ENCODE measurements around the gene GPBAR1. TPM values are rescaled to one million over a fixed set of nuclear protein-coding genes. Genes with fewer than 3 reads are reported as not detected.

Gene GPBAR1
- total and polyA plus RNA-seq, 2 donors (not counting 1 experiment from before 2014, with no cell fraction given), result 0.66 to 0.81 TPM

GRCh38 chr2:218262631-218263586 is 2.1 kb downstream of the GPBAR1 start:
- Histone ChIP-seq H3K9ac (ENCODE audit: low read length) (no peak overlapping the region), H3K4me1 (ENCODE audit: control insufficient read depth in 2 of 2, insufficient read depth in 2 of 2, low read length in 2 of 2) (peaks cover 38 to 57% of the 10 kb centered on the region in 2 donors), H3K36me3 (replicated peaks in 1 of 2; ENCODE audit: control extremely low read depth in 1 of 2, control insufficient read depth in 1 of 2, extremely low read depth in 1 of 2, insufficient read depth in 2 of 2, low read length in 1 of 2) (peaks cover 0 to 51% of the 10 kb centered on the region in 2 experiments), H4K20me1 (ENCODE audit: control insufficient read depth, insufficient read depth, low read length, poor library complexity, severe bottlenecking) (peaks cover 35% of the 10 kb centered on the region), H3K4me3 (ENCODE audit: control extremely low read depth in 1 of 5, extremely low read depth in 1 of 5, insufficient read depth in 1 of 5, low read depth in 2 of 5, low read length in 4 of 5) (no peak overlapping the region), H3K9me3 (ENCODE audit: control extremely low read depth in 1 of 3, control insufficient read depth in 2 of 3, insufficient read depth in 1 of 3, low read length in 2 of 3) (no peaks in the 10 kb centered on the region), H3K4me2 (replicated peaks; ENCODE audit: low read depth, low read length, poor library complexity, severe bottlenecking) (no peak overlapping the region), H3K27me3 (replicated peaks in 1 of 4; ENCODE audit: control extremely low read depth in 1 of 4, control insufficient read depth in 3 of 4, insufficient read depth in 4 of 4, low read length in 3 of 4) (no peaks in the 10 kb centered on the region), H2AFZ (ENCODE audit: insufficient read depth, low read depth, low read length, poor library complexity, severe bottlenecking) (no peak overlapping the region), H3K27ac (ENCODE audit: low read length in 2 of 2) (no peak overlapping the region), H3K79me2 (ENCODE audit: control insufficient read depth, insufficient read depth, low read length) (peaks cover 30% of the 10 kb centered on the region)
- ChIA-PET CTCF (interaction anchor here (2.2 kb wide), 1 partner anchor 9 kb away, joined by 8 read pairs; no protein-coding TSS in a partner anchor), POLR2A (interaction anchor here (0.6 kb wide), 1 partner anchor 146 kb away, joined by 4 read pairs; no protein-coding TSS in a partner anchor)
- DNase-seq (no peak), ATAC-seq (ENCODE audit: low read depth) (no peak)
- no peaks in the 10 kb centered on the region for H3K9me3 Mint-ChIP-seq (ENCODE audit: insufficient read depth)
- peaks cover 59% of the 10 kb centered on the region for H3K4me1 Mint-ChIP-seq
- no peak overlapping the region for H3K4me3 Mint-ChIP-seq
- 94% methylated on average over 38 of the region's 39 CpGs for WGBS (ENCODE audit: insufficient coverage)
- no peaks in the 10 kb centered on the region for H3K27me3 Mint-ChIP-seq
- TF ChIP-seq EZH2 (IDR thresholded peaks at IDR 0.05; ENCODE audit: borderline replicate concordance, insufficient read depth, low read depth, low read length, poor library complexity, severe bottlenecking) (no peak), CTCF (IDR thresholded peaks at IDR 0.05) (no peak)
- no peak overlapping the region for H3K27ac Mint-ChIP-seq
- intact Hi-C loops (cut with micrococcal nuclease), result no loop called here
